Liver (tissue), 3 donors: ENCODE data around the gene PEX5L.
"Not testable (repeated sequence)": the region's sequence is repeated elsewhere in the genome, so short reads cannot be mapped to it uniquely, and the experiment has no call there.

Experiments used
- ATF3 ChIP-seq: IDR thresholded peaks from 2 replicates; pipeline ENCODE4 v1.6.1; 2016; ENCODE audit warnings: antibody characterized with exemption
- CTCF ChIP-seq: fragments of 150-350 bp; IDR thresholded peaks from 2 replicates; pipeline ENCODE4 v1.5.1; 2017; ENCODE audit warnings: improper control_type of control experiment, low read depth, low read length; ENCODE audit not compliant: missing input control
- EGR1 ChIP-seq, 2 donors: IDR thresholded peaks; 2 replicates each; pipeline ENCODE4 v1.6.1; 2016 to 2018; ENCODE audit warnings: antibody characterized with exemption in 2 of 2, low read depth in 2 of 2
- FOXA1 ChIP-seq: IDR thresholded peaks from 2 replicates; pipeline ENCODE4 v1.6.1; 2016; ENCODE audit warnings: antibody characterized with exemption
- GABPA ChIP-seq, 2 donors: IDR thresholded peaks in 1 of 2; conservative IDR thresholded peaks in 1 of 2; 2 replicates each; pipeline ENCODE4 v1.6.1; 2016; ENCODE audit warnings: antibody characterized with exemption in 2 of 2, mild to moderate bottlenecking in 1 of 2, moderate library complexity in 1 of 2
- HNF4A ChIP-seq, 2 donors: conservative IDR thresholded peaks; 2 replicates each; pipeline ENCODE4 v1.6.1; 2016; ENCODE audit warnings: antibody characterized with exemption in 2 of 2, mild to moderate bottlenecking in 2 of 2
- JUND ChIP-seq, 2 donors: IDR thresholded peaks; 2 replicates each; pipeline ENCODE4 v1.6.1; 2016; ENCODE audit warnings: antibody characterized with exemption in 2 of 2
- MAX ChIP-seq: IDR thresholded peaks from 2 replicates; pipeline ENCODE4 v1.6.1; 2016; ENCODE audit warnings: antibody characterized with exemption
- RAD21 ChIP-seq, 2 donors: IDR thresholded peaks; 2 replicates each; pipeline ENCODE4 v1.6.1; 2016; ENCODE audit warnings: antibody characterized with exemption in 2 of 2, mild to moderate bottlenecking in 2 of 2
- REST ChIP-seq: IDR thresholded peaks from 2 replicates; pipeline ENCODE4 v1.6.1; 2016; ENCODE audit warnings: antibody characterized with exemption, mild to moderate bottlenecking
- RXRA ChIP-seq, 2 donors: IDR thresholded peaks; 2 replicates each; pipeline ENCODE4 v1.6.1; 2017 to 2018; ENCODE audit warnings: antibody characterized with exemption in 2 of 2, mild to moderate bottlenecking in 1 of 2
- TAF1 ChIP-seq: conservative IDR thresholded peaks from 2 replicates; pipeline ENCODE4 v1.6.1; 2016; ENCODE audit warnings: antibody characterized with exemption, mild to moderate bottlenecking
- YY1 ChIP-seq: IDR thresholded peaks from 2 replicates; pipeline ENCODE4 v1.6.1; 2016; ENCODE audit warnings: antibody characterized with exemption, mild to moderate bottlenecking
- ZBTB33 ChIP-seq: IDR thresholded peaks from 2 replicates; pipeline ENCODE4 v1.6.1; 2016; ENCODE audit warnings: antibody characterized with exemption
- donor health status: healthy.
- donor health status: healthy.

GRCh38 chr3:179782841-179783240 lies 253.9 kb downstream of the PEX5L start:
- TF ChIP-seq CTCF; EGR1 (IDR thresholded peaks at IDR 0.05; ENCODE audit: low read depth in 2 of 2); GABPA (IDR thresholded peaks at IDR 0.05 in 1 of 2, conservative IDR thresholded peaks at IDR 0.05 in 1 of 2); FOXA1; ZBTB33; REST; YY1; TAF1; RAD21 (IDR thresholded peaks at IDR 0.05); JUND (IDR thresholded peaks at IDR 0.05); MAX; ATF3; RXRA (IDR thresholded peaks at IDR 0.05); HNF4A (conservative IDR thresholded peaks at IDR 0.05): not testable (repeated sequence)
